ENCODE data around the gene CEP152.

DNA sequence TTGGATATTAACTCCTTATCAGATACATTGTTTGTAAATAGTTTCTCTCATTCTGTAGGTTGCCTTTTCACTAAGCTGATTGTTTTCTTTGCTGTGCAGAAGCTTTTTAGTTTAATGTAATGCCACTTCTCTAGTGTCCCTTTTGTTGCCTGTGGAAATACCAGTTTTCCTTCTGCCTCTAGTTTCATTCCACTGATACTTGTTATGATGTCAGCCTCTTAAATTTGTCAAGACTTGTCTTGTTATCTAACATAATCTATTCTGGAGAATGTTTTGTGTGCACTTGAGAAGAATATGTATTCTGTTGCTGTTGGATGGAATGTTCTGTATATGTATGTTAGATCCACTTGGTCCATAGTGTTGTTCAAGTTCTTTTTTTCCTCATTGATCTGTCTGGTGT, 18.0 kb upstream of the CEP152 start:
- TF ChIP-seq, protein P1, sequence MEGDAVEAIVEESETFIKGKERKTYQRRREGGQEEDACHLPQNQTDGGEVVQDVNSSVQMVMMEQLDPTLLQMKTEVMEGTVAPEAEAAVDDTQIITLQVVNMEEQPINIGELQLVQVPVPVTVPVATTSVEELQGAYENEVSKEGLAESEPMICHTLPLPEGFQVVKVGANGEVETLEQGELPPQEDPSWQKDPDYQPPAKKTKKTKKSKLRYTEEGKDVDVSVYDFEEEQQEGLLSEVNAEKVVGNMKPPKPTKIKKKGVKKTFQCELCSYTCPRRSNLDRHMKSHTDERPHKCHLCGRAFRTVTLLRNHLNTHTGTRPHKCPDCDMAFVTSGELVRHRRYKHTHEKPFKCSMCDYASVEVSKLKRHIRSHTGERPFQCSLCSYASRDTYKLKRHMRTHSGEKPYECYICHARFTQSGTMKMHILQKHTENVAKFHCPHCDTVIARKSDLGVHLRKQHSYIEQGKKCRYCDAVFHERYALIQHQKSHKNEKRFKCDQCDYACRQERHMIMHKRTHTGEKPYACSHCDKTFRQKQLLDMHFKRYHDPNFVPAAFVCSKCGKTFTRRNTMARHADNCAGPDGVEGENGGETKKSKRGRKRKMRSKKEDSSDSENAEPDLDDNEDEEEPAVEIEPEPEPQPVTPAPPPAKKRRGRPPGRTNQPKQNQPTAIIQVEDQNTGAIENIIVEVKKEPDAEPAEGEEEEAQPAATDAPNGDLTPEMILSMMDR (IDR thresholded peaks at IDR 0.05; ENCODE audit: low read depth, low read length) = no peak
- no peak for TF ChIP-seq EZH2phosphoT487 (IDR thresholded peaks at IDR 0.05; ENCODE audit: low read depth)
